ENCODE measurements around the gene AKAP9. TPM values are rescaled to one million over a fixed set of nuclear protein-coding genes. Genes with fewer than 3 reads are reported as not detected.

AKAP9 gene
- total RNA-seq, 1 donor from 2014 or later: 35.1 TPM

DNA sequence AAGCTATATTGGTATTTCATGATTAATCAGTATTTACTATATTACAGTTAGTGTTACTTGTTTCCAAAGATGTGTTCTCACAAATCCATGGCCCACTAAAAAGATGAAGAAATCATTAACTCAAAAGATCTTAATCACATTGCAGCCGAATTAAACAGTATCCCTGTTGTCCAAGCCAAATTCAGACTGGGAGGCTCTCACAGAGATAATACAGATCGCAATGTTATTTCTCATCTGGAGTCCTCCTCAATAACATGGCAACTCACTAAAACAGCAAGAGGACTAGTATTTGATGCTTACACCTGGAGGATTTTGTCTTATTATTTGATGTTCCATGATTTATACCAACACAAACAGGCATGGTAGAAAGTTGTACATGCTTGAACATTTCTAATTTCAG is 170.2 kb downstream of the AKAP9 start:
- Mint-ChIP-seq H3K27ac (ENCODE audit: unreplicated experiment) (no peak overlapping the region), H3K4me3 (ENCODE audit: unreplicated experiment) (no peak overlapping the region), H3K4me1 (ENCODE audit: low read depth) (no peaks in the 10 kb centered on the region), H3K36me3 (ENCODE audit: low read depth) (peaks cover 16% of the 10 kb centered on the region), H3K27me3 (ENCODE audit: low read depth) (no peaks in the 10 kb centered on the region), H3K9me3 (ENCODE audit: low read depth) (no peaks in the 10 kb centered on the region)
- DNase-seq (ENCODE audit: low spot score): no peak
- TF ChIP-seq, protein P1, sequence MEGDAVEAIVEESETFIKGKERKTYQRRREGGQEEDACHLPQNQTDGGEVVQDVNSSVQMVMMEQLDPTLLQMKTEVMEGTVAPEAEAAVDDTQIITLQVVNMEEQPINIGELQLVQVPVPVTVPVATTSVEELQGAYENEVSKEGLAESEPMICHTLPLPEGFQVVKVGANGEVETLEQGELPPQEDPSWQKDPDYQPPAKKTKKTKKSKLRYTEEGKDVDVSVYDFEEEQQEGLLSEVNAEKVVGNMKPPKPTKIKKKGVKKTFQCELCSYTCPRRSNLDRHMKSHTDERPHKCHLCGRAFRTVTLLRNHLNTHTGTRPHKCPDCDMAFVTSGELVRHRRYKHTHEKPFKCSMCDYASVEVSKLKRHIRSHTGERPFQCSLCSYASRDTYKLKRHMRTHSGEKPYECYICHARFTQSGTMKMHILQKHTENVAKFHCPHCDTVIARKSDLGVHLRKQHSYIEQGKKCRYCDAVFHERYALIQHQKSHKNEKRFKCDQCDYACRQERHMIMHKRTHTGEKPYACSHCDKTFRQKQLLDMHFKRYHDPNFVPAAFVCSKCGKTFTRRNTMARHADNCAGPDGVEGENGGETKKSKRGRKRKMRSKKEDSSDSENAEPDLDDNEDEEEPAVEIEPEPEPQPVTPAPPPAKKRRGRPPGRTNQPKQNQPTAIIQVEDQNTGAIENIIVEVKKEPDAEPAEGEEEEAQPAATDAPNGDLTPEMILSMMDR (IDR thresholded peaks at IDR 0.05): no peak

DNA sequence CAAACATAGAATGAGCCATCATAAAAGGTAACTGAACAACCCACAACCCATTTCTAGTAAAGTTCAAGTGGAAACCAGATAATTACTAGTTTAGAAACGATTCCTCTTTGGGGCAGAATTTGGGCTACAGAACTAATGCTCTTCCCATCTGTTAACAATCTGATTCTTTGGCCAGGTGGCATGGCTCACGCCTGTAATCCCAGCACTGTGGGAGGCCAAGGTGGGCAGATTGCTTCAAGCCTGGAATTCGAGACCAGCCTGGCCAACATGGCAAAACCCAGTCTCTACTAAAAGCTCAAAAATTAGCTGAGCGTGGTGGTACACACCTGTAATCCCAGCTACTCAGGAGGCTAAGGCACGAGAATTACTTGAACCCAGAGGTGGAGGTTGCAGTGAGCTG is 175.2 kb downstream of the AKAP9 start:
- Mint-ChIP-seq H3K36me3 (ENCODE audit: low read depth) (peaks cover 20% of the 10 kb centered on the region), H3K27ac (ENCODE audit: unreplicated experiment) (no peak overlapping the region), H3K27me3 (ENCODE audit: low read depth) (no peaks in the 10 kb centered on the region), H3K9me3 (ENCODE audit: low read depth) (peaks cover 3% of the 10 kb centered on the region), H3K4me1 (ENCODE audit: low read depth) (peaks cover 23% of the 10 kb centered on the region), H3K4me3 (ENCODE audit: unreplicated experiment) (no peak overlapping the region)
- no peak for DNase-seq (ENCODE audit: low spot score)
- TF ChIP-seq, protein P1 (IDR thresholded peaks at IDR 0.05): no peak

DNA sequence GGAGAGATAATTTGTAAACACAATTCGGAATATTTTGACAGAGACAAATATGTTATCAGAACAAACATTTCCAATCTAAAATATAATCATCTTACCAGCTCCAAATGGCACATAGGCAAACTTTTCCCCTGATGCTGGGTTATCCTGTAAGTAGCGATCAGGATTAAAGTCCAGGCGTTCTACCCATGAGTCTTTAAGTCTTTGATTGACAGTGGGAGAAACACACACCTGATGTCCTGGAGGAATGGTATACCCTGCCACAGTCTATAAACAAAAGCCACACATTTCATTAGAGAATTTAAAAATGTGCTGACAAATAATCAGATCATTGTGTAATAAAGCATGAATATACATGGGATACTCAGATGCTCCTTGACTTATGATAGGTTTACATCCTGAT is 176.3 kb downstream of the AKAP9 start:
- Mint-ChIP-seq H3K27ac (ENCODE audit: unreplicated experiment) (no peak overlapping the region), H3K9me3 (ENCODE audit: low read depth) (peaks cover 10% of the 10 kb centered on the region), H3K27me3 (ENCODE audit: low read depth) (no peaks in the 10 kb centered on the region), H3K4me3 (ENCODE audit: unreplicated experiment) (no peak overlapping the region), H3K4me1 (ENCODE audit: low read depth) (peaks cover 23% of the 10 kb centered on the region), H3K36me3 (ENCODE audit: low read depth) (peaks cover 25% of the 10 kb centered on the region)
- DNase-seq (ENCODE audit: low spot score): no peak
- TF ChIP-seq, protein P1 (IDR thresholded peaks at IDR 0.05): no peak

DNA sequence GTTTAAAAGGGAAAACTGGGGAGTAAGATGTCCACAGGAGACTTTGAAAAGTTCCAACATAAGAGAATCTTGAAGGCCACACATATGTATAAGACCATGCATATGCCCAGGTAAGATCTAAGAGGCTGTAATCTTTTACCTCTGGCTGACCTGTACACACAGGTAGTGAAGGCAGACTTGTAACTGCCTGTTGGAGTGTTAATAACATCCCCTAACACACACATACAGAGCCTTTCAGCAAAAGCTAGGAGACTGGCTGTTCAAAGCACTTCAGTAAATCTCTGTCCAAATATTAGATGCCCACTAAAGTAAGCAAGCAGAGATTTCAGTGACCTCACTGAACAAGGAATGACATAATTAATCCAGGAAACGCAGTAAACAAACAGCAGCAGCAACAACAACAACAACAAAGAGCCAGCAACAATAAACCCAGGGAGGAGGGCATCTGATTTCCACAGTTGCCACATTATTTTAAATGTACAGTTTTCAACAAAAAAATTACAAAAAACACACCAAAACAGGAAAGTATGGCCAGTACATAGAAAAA is 178.6 kb downstream of the AKAP9 start:
- no peaks in the 10 kb centered on the region for H3K27me3 Mint-ChIP-seq (ENCODE audit: low read depth)
- no peak for DNase-seq (ENCODE audit: low spot score)
- TF ChIP-seq, protein P1 (IDR thresholded peaks at IDR 0.05): no peak
- peaks cover 17% of the 10 kb centered on the region for H3K9me3 Mint-ChIP-seq (ENCODE audit: low read depth)
- no peak overlapping the region for H3K4me3 Mint-ChIP-seq (ENCODE audit: unreplicated experiment)
- peaks cover 37% of the 10 kb centered on the region for H3K36me3 Mint-ChIP-seq (ENCODE audit: low read depth)
- peaks cover 23% of the 10 kb centered on the region for H3K4me1 Mint-ChIP-seq (ENCODE audit: low read depth)
- peak overlapping the region; percentile 64 for H3K27ac Mint-ChIP-seq (ENCODE audit: unreplicated experiment)

DNA sequence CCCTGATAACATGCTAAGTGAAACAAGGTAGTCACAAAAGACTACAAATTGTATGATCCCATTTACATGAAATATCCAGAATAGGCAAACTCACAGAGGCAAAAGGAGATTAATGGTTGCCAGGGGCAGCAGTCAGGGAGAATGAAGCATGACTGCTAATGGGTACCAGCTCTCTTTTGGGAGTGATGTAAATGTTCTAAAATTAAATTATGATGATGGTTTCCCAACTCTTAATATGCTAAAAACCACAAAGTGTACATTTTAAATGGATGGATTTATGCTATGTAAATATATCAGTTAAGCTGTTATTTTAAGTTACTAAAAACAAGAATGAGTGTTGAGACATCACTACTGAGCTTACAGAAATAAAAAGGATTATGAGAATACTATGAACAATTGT is 181.0 kb downstream of the AKAP9 start:
- H3K36me3 Mint-ChIP-seq (ENCODE audit: low read depth): peaks cover 39% of the 10 kb centered on the region
- no peaks in the 10 kb centered on the region for H3K27me3 Mint-ChIP-seq (ENCODE audit: low read depth)
- peaks cover 23% of the 10 kb centered on the region for H3K4me1 Mint-ChIP-seq (ENCODE audit: low read depth)
- no peak overlapping the region for H3K27ac Mint-ChIP-seq (ENCODE audit: unreplicated experiment)
- DNase-seq (ENCODE audit: low spot score): no peak
- TF ChIP-seq, protein P1 (IDR thresholded peaks at IDR 0.05): no peak
- H3K9me3 Mint-ChIP-seq (ENCODE audit: low read depth): peaks cover 17% of the 10 kb centered on the region
- no peak overlapping the region for H3K4me3 Mint-ChIP-seq (ENCODE audit: unreplicated experiment)

Measured in chondrocyte (in vitro differentiated cells).